HG03097 (cell line): ENCODE data around the gene PGP.
"Not testable (repeated sequence)": the region's sequence is repeated elsewhere in the genome, so short reads cannot be mapped to it uniquely, and the experiment has no call there.

Experiments
- ATAC-seq: cut with Tn5 transposase; IDR thresholded peaks from one replicate; pipeline ENCODE4 v1.9.1; 2021; ENCODE audit not compliant: unreplicated experiment, low FRiP score

PGP gene, protein sequence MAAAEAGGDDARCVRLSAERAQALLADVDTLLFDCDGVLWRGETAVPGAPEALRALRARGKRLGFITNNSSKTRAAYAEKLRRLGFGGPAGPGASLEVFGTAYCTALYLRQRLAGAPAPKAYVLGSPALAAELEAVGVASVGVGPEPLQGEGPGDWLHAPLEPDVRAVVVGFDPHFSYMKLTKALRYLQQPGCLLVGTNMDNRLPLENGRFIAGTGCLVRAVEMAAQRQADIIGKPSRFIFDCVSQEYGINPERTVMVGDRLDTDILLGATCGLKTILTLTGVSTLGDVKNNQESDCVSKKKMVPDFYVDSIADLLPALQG

DNA sequence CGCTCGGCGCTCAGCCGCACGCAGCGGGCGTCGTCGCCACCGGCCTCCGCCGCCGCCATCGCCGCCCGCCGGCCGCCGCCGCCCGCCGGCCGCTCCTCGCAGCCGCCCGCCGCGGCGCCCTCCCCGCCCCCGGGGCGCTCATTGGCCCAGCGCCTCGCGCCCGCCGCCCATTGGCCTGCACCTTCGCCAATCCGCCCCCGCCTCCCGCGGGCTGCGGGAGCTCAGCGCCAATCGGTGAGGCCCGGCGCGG, at the start of gene PGP:
Gene PGP, minus strand, starts transcription at position 122 of the 250 bp plus-strand sequence. Its CDS starts 63 bp downstream, at position 59.
- peak; percentile 80 for ATAC-seq

DNA sequence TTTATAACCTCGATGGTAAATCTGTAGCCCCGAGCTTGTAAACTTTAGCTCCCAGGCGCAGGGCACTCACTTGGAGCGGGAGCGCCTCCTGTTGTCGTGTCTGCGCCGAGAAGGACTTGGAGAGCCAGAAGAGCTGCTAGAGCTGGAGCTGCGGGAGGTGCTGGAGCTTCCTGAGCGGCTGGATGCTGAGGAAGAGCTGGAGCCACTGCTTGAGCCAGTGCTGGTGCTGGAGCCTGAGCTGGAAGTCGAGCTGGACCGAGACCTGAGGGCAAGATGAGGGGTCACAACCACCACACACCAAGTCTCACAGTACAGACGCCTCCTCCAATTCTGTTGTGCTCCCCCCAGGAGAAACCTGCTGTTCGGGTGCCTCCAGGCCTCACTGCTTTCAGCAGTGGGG, 48.4 kb upstream of the PGP start:
- ATAC-seq = not testable (repeated sequence)

DNA sequence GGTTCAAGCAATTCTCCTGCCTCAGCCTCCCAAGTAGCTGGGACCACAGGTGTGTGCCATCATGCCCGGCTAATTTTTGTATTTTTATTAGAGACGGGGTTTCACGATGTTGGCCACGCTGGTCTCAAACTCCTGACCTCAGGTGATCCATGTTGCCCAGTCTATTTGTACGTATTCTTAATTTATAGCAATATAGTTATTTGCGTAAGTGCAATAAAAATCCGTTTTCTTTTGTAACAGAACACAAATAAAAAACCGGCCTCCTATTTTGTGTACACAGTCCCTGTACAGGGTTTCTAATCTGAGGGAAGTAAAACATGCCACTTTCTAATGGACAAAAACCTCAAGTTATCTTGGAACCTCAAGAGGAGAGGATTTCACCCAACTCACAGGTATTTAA, 45.6 kb upstream of the PGP start:
- no peak for ATAC-seq

DNA sequence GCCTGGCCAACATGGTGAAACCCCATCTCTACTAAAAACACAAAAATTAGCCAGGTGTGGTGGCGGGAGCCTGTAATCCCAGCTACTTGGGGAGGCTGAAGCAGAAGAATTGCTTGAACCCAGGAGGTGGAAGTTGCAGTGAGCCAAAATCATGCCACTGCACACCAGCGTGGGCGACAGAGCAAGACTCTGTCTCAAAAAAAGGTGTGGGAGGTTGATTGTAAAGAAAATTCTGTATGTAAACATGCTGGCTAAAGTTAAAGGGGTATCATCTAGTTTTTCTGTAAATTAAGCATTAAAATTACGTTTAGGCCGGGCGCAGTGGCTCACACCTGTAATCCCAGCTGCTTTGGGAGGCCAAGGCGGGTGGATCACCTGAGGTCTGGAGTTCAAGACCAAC, 43.9 kb upstream of the PGP start:
- ATAC-seq = not testable (repeated sequence)

DNA sequence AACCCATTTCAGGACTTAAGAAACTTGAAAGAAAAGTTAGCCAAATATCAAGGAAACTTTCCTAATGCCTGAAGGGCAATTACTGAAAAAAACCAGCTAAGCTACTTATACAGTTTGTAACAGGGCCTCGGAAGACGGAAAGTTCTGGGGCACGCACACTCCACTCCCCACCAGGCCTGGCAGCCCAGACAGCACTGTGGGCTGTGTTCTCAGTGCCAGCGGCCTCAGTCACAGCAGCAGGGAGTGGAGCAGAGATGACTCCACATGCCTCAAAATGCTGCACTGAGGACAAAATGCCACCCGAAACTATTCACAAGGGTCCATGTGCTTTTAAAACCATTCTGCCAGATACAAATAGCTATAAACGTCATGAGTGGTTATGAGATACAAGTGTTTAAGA, 43.1 kb upstream of the PGP start:
- ATAC-seq = no peak

DNA sequence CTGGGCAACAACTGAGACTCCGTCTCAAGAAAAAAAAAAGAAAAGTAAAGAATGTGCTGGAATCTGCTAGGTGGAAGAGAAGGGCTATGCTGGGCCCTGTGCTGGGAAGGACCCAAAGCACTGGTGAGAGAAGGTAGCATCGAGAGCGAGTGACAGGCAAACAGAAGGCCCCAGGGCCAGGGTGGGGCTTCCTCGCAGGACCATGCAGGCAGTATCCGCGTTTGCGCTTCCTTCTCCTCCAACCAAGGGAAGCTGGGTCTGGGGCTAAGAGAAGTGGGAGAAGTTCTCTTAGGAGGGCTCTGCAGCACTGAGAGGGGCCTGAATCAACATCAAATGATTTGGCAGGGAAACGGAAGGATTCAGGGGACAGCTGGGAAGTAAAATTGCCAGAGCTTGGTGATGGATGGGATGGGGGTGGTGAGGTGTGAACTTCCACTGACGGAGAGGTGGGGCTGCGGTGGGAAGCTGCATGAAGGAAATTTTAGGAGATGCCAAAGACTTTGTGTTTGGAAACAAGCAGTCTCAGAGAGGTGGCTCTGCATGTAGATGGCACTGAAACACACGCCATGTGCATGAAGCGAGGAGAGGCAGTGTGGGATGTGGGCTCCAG, 42.0 kb upstream of the PGP start:
- no peak for ATAC-seq

DNA sequence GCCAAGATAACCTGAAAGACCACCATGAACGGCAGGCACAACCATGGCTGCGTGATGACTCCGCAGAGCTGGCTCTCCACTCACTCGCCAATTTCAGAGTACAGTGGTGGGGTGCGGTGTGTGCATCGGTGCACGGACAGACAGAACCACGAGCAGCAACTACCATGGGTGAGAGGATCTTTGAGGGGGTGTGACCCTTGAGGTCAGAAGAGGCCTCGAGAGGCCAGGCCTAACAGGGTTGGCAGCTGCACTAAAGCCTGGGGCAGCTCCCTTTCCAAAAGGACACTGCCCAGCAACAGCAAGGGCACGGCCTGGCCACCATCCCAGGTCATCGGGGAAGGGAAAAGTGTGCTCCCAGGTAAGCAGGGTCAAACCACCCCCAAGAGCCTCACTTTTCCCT, 38.7 kb upstream of the PGP start:
- ATAC-seq = no peak

DNA sequence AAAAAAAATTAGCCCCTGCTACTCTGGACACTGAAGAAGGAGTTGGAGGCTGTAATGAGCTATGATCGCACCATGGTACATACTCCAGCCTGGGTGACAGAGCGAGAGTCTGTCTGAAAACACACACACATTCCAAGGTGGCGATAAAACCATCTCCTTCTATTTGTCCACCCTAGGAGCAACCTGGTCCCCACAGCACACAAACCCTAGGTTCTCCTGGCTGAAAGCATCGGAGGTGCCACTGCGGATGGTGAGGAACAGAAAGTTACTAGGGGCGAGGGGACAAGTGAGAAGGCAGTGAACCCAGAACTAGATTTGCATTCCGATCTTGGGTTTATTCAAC, 38.1 kb upstream of the PGP start:
- no peak for ATAC-seq

DNA sequence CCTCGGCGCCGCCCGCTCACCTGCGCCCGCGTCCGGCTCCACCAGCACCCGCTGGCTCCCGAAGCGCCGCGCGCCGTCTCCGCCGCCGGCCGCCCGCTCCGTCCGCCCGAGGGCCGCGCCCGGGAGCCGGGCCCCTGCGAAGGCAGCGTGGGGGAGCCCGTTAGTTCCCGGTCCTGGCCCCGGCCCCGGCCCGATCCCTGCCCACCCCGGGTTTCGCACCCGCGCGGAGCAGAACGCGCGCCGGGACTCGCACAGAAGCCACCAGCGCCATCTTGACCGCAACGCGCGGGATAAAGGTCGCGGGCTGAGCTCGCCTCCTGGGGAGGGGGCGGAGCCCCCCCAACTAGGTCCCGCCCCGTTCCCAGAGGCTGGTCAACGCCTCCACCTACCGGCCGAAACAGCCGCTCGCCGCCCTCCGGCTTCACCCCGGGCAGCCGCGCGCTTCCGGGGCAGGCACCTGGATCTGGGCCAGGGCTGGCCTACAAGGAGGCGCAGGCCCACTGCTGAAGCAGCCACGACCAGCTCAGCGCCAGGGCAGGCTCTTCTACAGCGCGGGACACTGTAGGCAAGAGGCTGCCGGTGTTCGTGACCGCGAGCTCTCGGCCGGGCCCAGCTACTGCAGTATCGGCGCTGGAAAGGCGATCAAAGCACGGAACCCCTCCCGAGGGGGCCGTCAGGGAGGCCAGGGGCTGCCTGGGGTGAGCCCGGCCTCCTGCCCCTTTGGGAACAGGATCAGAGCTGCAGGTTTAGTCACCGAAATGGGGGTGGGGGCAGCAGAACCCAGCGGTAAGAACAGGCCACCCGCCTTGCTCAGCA, 36.9 kb upstream of the PGP start, which contains the start of gene ECI1:
Gene ECI1, minus strand, starts transcription at position 292 of the 816 bp plus-strand sequence. Its CDS starts 21 bp downstream, at position 271.
- ATAC-seq = peak; percentile 85

DNA sequence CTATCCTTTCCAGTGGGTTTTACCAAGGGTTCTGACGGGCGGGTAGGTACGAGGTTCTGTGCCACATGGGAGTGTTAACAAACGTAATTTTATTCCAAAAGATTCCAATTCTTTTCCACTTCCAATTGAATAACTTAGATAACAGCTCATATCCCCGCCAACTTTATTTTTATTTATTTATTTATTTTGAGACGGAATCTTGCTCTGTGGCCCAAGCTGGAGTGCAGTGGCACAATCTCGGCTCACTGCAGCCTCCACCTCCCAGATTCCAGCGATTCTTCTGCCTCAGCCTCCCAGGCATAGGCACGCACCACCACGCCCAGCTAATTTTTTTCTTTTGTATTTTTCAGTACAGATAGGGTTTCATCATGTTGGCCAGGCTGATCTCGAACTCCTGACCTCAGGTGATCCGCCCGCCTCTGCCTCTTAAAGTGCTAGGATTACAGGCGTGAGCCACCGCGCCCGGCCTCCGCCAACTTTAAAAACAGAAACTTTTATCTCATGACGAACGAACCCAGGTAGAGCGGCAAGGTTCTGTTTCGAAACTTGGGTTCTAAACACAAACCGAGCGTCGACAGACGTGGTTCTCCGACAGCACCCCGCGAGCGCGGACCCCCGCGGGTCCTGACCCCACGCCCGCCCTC, 36.1 kb upstream of the PGP start:
- no peak for ATAC-seq

DNA sequence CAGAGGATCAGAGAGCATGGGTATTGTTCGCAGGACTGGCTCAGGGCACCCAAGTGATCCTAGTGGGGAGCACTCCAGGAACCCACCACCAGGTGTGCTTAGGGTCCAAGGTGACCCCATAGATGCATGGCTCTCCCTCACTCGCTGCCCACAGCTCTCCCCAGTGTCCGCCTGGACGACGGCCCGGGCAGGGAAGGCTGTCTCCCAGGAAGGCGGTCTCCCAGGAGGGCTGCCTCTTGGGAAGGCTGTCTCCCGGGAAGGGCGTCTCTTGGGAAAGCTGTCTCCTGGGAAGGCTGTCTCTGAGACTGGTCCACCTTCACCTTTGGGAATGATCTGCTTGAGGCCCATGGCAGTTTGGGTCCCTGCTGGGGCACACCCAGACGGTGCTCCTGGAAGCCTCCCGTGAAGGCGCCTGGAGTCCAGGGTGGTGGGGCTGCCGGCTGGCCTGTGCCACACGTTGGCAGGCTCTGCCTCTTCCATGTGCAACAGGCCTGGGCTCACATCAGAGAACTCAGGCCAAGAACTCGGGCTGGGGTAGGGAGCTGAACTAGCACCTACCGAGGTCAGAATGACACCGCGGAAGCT, 31.8 kb upstream of the PGP start:
- ATAC-seq = no peak

DNA sequence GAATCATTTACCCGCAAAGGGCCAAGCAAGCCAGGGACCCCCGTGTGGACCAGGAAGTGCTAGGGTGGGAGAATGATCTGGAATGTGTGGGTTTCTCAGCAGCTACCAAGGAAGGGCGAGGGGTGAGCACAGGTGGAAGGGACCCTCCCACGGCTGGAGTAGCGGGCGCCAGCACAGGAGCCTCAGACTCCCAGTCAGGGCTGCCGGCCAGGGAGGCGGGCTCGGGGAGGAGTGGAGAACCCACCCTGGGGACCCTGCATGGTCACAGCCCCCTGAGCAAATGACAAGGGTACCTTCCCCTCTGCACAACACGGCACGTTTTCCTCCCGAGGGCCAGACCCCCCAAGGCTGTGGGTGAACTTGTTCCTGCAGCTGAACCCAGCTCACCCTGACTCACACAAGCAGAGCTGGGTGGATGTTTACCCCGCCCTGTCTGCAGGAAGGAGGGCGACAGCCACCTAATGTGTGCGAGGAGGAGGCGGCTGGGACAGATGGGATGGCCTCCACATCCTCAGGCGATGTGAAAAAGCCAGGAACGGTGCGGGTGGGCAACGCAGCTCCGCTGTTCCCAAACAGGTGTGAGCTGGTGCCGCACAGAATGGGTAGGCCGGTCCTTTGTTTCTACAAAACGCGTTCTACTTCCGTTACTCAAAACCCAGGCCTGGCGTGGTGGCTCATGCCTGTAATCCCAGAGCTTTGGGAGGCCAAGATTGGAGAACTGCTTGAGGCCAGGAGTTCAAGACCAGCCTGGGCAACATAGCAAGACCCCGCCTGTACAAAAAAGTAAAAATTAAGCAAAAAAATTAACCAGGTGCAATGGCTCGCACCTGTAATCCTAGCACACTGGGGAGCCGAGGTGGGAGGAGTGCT, 30.5 kb upstream of the PGP start:
- ATAC-seq = no peak

DNA sequence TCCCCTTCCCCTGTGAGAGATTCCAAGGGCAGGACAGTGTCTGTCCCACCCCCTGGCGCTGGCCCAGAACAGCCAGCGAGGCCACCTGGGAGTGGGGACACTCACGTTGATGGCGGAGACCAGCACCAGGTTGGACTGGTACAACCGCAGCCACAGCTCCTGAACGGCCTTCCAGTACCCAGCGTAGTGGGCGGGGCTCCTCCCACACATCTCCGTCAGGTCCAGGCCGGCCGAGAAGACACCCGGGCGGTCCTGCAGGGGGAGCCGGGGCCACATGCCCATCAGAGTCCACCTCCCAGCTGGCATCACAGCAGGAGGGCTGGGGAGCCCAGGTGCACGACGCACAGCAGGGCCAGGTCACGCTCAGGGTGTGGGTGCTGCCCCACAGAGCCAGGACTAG, 29.7 kb upstream of the PGP start:
- no peak for ATAC-seq

DNA sequence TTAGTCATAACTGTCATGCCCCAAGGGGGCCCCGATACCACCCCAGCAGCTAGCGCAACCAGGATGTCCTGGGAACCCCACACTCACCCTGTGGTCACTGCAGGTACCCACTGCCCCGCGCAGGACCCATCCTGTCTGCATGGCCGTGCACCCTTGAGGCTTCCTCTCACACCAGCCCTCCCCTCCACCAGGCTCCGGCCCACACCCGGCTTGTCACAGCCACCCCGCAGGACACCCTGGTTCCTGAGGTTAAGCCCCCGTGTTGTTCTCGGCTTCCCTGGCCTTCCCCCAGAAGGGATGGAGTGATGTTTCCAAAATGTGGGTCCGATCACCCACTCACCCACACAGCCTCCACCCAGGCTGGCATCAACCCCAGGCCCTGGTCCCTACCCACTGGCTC, 29.1 kb upstream of the PGP start:
- ATAC-seq = no peak

DNA sequence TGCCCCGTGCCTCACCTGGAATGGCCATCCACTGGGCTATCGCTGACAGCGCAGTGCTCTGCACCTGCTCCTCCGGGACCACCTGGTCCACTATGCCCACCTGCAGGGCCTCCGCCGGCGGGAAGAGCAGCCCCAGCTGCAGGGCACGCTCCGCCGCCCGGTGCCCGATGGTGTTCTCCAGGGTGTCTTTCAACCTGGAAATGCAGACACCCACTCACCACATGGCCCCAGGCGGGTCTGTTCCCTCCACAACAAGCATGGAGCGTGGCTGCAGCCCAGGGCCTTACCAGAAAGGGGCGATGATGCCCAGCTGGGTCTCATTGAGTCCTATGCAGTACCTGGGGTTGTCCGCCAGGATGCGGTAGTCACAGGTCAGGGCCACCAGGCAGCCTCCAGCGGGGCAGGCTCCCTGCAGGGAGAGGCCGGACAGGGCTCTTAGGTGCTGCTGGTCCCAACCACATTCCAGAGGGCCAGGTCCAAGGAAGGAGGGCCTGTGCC, 28.4 kb upstream of the PGP start:
- no peak for ATAC-seq

DNA sequence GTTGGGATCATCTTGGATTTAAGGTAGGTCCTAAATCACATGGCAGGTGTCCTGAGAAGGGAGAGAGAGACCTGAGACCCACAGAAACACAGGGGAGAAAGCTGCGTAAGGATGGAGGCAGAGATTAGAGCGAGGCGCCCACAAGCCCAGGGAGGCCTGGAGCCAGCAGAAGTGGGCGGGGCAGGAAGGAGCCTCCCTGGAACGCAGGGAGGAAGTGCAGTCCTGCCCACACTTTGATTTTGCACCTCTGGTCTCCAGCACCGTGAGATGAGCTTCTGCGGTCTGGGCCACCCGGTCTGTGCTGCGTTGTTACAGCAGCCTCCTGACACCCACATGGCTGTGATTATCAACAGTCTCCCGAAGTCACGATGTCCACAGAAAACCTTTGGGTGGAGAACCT, 28.0 kb upstream of the PGP start:
- ATAC-seq = no peak

DNA sequence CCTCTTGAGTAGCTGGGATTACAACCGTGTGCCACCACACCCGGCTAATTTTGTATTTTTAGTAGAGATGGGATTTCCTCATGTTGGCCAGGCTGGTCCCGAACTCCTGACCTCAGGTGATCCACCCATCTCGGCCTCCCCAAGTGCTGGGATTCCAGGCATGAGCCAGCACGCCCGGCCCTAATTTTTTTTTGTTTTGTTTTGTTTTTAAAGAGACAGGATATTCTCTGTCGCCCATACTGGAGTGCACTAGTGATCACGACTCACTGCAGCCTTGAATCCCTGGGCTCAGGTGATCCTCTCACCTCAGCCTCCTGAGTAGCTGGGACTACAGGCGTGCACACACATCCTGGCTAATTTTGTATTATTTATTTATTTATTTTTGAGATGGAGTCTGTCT, 25.7 kb upstream of the PGP start:
- not testable (repeated sequence) for ATAC-seq

DNA sequence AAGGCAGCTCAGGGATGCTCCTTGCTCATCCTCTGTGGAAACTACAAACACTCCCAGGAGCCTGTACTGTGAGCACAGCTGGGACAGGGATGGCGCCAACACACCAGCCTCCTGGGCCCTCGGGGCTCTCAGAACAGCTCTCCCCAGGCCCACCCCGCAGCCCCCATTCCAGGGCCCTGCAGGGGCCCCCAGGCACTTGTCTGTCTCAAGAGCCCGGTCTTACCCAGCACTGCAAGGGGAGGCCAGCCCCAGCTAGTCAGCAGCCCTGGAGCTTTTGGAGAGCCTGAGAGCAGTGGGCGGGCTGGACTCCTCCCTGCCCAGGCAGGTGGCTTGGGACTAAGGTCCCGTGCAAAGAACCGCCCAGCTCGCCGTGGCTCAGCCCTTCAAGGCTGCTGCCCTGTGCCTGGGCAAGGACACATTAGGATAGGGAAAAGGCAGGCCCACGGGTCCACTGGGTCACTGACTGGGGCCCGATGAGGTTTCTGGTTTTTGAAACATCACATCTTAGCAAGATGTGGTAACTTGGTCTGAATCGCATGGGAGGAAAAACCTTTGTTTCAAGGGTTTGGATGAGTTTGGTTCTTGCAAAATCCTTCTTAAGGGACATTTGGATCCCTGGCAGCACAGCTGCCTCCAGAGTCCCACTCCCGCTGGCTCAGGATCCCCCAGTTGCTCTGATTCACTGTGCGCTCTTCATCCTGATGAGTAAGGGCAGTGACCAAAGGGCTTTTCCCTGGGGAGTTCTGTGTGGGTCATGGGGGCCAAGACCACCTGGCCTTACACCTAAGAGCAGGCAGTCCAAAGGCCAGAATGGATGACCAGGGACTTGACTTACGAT, 24.4 kb upstream of the PGP start:
- ATAC-seq = no peak
